HCT116 (cell line): ENCODE results near the gene COQ8B. TPM values are rescaled to one million over a fixed set of nuclear protein-coding genes. Genes with fewer than 3 reads are reported as not detected.

Experiments used
- ATAC-seq: fragments of 200-7000 bp; cut with Tn5 transposase; 2 replicates; pipeline ENCODE4 v1.9.1; 2020; ENCODE audit warnings: mild to moderate bottlenecking, moderate library complexity
- BruUV-seq: library from RNA; stranded (reverse); fragments of 400-500 nt; replicated peaks from 2 replicates; lab custom pipeline; 2021; lab: Mats Ljungman, UMichigan
- CTCF ChIA-PET: fragments of 300-600 bp; sonication (Branson Sonifier 250); formaldehyde crosslinking; loops from one replicate; lab custom pipeline; 2021; ENCODE audit warnings: antibody characterized with exemption; lab: Charles Lee
- POLR2A ChIA-PET: fragments of 300-600, 350-600 bp; sonication (Branson Sonifier 250); formaldehyde crosslinking; loops from one replicate; lab custom pipeline; 2021; ENCODE audit warnings: antibody characterized with exemption; lab: Charles Lee
- RAD21 ChIA-PET, 2 experiments: fragments of 300-600 bp; sonication (Branson Sonifier 250); formaldehyde crosslinking; loops; one replicate each; lab custom pipeline; 2023; ENCODE audit warnings: low total read pairs in 2 of 2; ENCODE audit not compliant: uncharacterized antibody in 2 of 2, unreplicated experiment in 2 of 2, low non-redundant PET in 1 of 2; lab: Charles Lee
- DNase-seq: peaks from one replicate; pipeline ENCODE4 v3.0.0-alpha.2; 2010; ENCODE audit warnings: low read depth, low spot score
- H2AFZ ChIP-seq: fragments of 200-600 bp; shearing (Covaris generic), sonication (generic); 2 replicates; pipeline ENCODE4 v1.6.1; 2017; ENCODE audit warnings: low read depth, mixed run types, mixed read lengths, antibody characterized with exemption, low read length; ENCODE audit not compliant: poor library complexity, severe bottlenecking
- H3K27ac ChIP-seq: 2 replicates; pipeline ENCODE4 v1.5.1; 2012; ENCODE audit warnings: low read depth, low read length
- H3K27me3 ChIP-seq: fragments of 200-600 bp; sonication (generic); 2 replicates; pipeline ENCODE4 v1.6.1; 2016; ENCODE audit warnings: mixed run types, low read length, mixed read lengths; ENCODE audit not compliant: insufficient read depth
- H3K36me3 ChIP-seq, 2 experiments: fragments of 200-500 bp in 1 of 2; fragments of 200-600 bp in 1 of 2; sonication (Bioruptor generic) in 1 of 2; sonication (generic) in 1 of 2; 2 replicates each; pipeline versions ENCODE4 v1.5.1 to v1.6.1; 2014 to 2016; ENCODE audit warnings: low read length in 2 of 2, inconsistent platforms in 1 of 2, mixed read lengths in 1 of 2, mixed run types in 1 of 2; ENCODE audit not compliant: insufficient read depth in 2 of 2, control insufficient read depth in 1 of 2
- H3K4me1 ChIP-seq, 2 experiments: fragments of 200-600 bp in 1 of 2; sonication (generic) in 1 of 2; 2 replicates each; pipeline versions ENCODE4 v1.5.1 to v1.6.1; 2012 to 2017; ENCODE audit warnings: low read length in 2 of 2, inconsistent platforms in 1 of 2, mild to moderate bottlenecking in 1 of 2, mixed read lengths in 1 of 2, mixed run types in 1 of 2, moderate library complexity in 1 of 2; ENCODE audit not compliant: insufficient read depth in 2 of 2, control insufficient read depth in 1 of 2
- H3K4me2 ChIP-seq: fragments of 200-600 bp; sonication (generic); 2 replicates; pipeline ENCODE4 v1.6.1; 2017; ENCODE audit warnings: mixed run types, low read length, mixed read lengths
- H3K4me3 ChIP-seq, 2 experiments: fragments of 200-600 bp in 1 of 2; sonication (generic) in 1 of 2; replicated peaks in 1 of 2; 2 replicates each; pipeline ENCODE4 v1.5.1; 2011 to 2016; ENCODE audit warnings: low read length in 2 of 2, control low read depth in 1 of 2, low read depth in 1 of 2, mild to moderate bottlenecking in 1 of 2, mixed read lengths in 1 of 2, mixed run types in 1 of 2
- H3K79me2 ChIP-seq: fragments of 200-600 bp; sonication (generic); 2 replicates; pipeline ENCODE4 v1.6.1; 2017; ENCODE audit warnings: mild to moderate bottlenecking, mixed run types, low read length, moderate library complexity, mixed read lengths; ENCODE audit not compliant: insufficient read depth
- H3K9ac ChIP-seq: fragments of 200-600 bp; sonication (generic); 2 replicates; pipeline ENCODE4 v1.6.1; 2016; ENCODE audit warnings: low read length, mixed read lengths
- H3K9me2 ChIP-seq: fragments of 200-600 bp; sonication (generic), shearing (Covaris generic); 2 replicates; pipeline ENCODE4 v1.6.1; 2017; ENCODE audit warnings: mixed run types, mild to moderate bottlenecking, moderate library complexity; ENCODE audit not compliant: insufficient read depth
- H3K9me3 ChIP-seq, 2 experiments: fragments of 200-500 bp in 1 of 2; fragments of 200-600 bp in 1 of 2; sonication (Bioruptor generic) in 1 of 2; sonication (generic) in 1 of 2; 2 replicates each; pipeline ENCODE4 v1.6.1; 2014 to 2017; ENCODE audit warnings: low read length in 2 of 2, mixed read lengths in 2 of 2, inconsistent platforms in 1 of 2, low read depth in 1 of 2, mild to moderate bottlenecking in 1 of 2, mixed run types in 1 of 2, moderate library complexity in 1 of 2; ENCODE audit not compliant: control insufficient read depth in 1 of 2, insufficient read depth in 1 of 2
- H4K20me1 ChIP-seq: fragments of 200-600 bp; sonication (generic), shearing (Covaris generic); 2 replicates; pipeline ENCODE4 v1.6.1; 2017; ENCODE audit warnings: mixed run types, mild to moderate bottlenecking, moderate library complexity; ENCODE audit not compliant: insufficient read depth
- EGR1 ChIP-seq: IDR thresholded peaks from 2 replicates; pipeline ENCODE4 v1.6.1; 2012; ENCODE audit warnings: low read depth
- ELF1 ChIP-seq: IDR thresholded peaks from 2 replicates; pipeline ENCODE4 v1.6.1; 2012; ENCODE audit warnings: low read depth, borderline replicate concordance
- EZH2 ChIP-seq: fragments of 200-600 bp; sonication (generic); IDR thresholded peaks from 2 replicates; pipeline ENCODE4 v1.6.1; 2017; ENCODE audit warnings: antibody characterized with exemption, mixed run types
- MAX ChIP-seq: IDR thresholded peaks from 2 replicates; pipeline ENCODE4 v1.6.1; 2012
- POLR2AphosphoS5 ChIP-seq: IDR thresholded peaks from 2 replicates; pipeline ENCODE4 v1.6.1; 2011; ENCODE audit warnings: mild to moderate bottlenecking, low read depth, low read length, moderate library complexity
- RAD21 ChIP-seq: IDR thresholded peaks from 2 replicates; pipeline ENCODE4 v1.6.1; 2012; ENCODE audit warnings: low read depth, mild to moderate bottlenecking
- YY1 ChIP-seq: IDR thresholded peaks from 2 replicates; pipeline ENCODE4 v1.6.1; 2011; ENCODE audit warnings: low read length, low read depth, moderate library complexity, mild to moderate bottlenecking; ENCODE audit not compliant: insufficient replicate concordance; ENCODE audit errors: extremely low read depth
- ZFX ChIP-seq: fragments of 450-650 bp; IDR thresholded peaks from 2 replicates; pipeline ENCODE4 v1.6.1; 2017
- intact Hi-C: fragments of 100-400 bp; cut with micrococcal nuclease; formaldehyde crosslinking; loops from 2 replicates; pipeline ENCODE4 v1.10.0; 2022
- total RNA-seq: library from RNA; stranded (reverse); gene quantifications from one replicate; pipeline ENCODE4 v1.2.1, GENCODE V29; 2021; ENCODE audit not compliant: unreplicated experiment
- TF ChIP-seq, protein P1 (sequence below): IDR thresholded peaks from 2 replicates; pipeline ENCODE4 v1.6.1; 2012

The COQ8B gene
- total RNA-seq, 1 experiment from 2014 or later, result 47.1 TPM

DNA sequence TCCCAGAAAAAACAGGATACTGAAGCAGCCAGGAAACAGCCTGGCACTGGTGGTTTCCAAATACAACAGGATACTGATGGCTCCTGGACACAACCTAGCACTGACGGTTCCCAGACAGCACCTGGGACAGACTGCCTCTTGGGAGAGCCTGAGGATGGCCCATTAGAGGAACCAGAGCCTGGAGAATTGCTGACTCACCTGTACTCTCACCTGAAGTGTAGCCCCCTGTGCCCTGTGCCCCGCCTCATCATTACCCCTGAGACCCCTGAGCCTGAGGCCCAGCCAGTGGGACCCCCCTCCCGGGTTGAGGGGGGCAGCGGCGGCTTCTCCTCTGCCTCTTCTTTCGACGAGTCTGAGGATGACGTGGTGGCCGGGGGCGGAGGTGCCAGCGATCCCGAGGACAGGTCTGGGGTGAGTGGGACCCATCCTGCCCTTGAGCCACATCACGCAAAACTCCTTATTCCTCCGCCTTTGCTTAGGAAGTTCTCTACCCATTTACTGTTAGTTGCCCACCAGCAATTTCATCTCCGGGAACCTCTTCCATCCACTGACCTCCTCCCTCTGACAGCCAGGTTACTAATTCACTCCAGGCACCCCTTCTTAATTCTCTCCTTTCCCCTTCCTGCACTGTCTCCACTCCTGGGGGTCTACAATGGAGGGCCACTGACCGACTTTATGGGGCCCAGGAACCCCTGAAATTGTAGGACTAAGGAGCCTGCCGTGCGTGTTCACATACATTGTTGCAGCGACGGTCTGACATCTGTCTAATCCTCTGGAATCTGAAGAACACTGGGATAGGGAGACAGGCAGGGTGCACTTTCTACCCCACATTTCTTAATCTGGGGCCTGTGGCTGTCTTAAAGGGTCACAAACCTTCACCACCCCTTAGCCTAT lies 1.4 kb upstream of the COQ8B start:
- peaks cover 0 to 5% of the 10 kb centered on the region in 2 experiments; a peak in 2 of 4 replicates for H3K36me3 ChIP-seq
- BruUV-seq, result TSS peak; percentile 47
- peak overlapping the region; percentile 92 for H3K27ac ChIP-seq
- no peaks in the 10 kb centered on the region for H3K9me3 ChIP-seq
- H3K9me2 ChIP-seq, result no peaks in the 10 kb centered on the region
- peaks cover 59% of the 10 kb centered on the region for H3K79me2 ChIP-seq
- no peak overlapping the region for H2AFZ ChIP-seq
- peaks cover 13 to 68% of the 10 kb centered on the region in 2 experiments for H3K4me1 ChIP-seq
- peak overlapping the region; percentile 97 for H3K4me2 ChIP-seq
- H4K20me1 ChIP-seq, result no peaks in the 10 kb centered on the region
- peak overlapping the region; percentile 95 for H3K9ac ChIP-seq
- H3K27me3 ChIP-seq, result no peaks in the 10 kb centered on the region
- no peak for DNase-seq
- ATAC-seq, result no peak
- ChIA-PET POLR2A (interaction anchor here (0.7 to 1.9 kb wide), 2 partner anchors 32 kb away, joined by 3 to 11 read pairs; partner anchors contain the start of genes ACTMAP and SNRPA), CTCF (no interaction called here)
- intact Hi-C loops, result loop anchor here (2.0 to 5.0 kb wide), 3 partner anchors 33 to 79 kb away; partner anchors contain the start of genes ACTMAP, EGLN2 and SNRPA
- TF ChIP-seq ELF1 (no peak), EGR1 (peak; percentile 65)
- TF ChIP-seq, all 23 proteins: peak for 1
- RAD21 ChIA-PET, result no interaction called here
- peak overlapping the region; percentile 63 to 84 for H3K4me3 ChIP-seq

DNA sequence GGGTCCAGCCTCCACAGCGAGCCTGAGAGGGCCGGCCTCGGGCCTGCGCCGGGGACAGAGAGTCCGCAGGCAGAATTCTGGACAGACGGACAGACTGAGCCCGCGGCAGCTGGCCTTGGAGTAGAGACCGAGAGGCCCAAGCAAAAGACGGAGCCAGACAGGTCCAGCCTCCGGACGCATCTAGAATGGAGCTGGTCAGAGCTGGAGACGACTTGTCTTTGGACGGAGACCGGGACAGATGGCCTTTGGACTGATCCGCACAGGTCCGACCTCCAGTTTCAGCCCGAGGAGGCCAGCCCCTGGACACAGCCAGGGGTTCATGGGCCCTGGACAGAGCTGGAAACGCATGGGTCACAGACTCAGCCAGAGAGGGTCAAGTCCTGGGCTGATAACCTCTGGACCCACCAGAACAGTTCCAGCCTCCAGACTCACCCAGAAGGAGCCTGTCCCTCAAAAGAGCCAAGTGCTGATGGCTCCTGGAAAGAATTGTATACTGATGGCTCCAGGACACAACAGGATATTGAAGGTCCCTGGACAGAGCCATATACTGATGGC lies 716 bp upstream of the COQ8B start:
- ATAC-seq, result no peak
- no peaks in the 10 kb centered on the region for H3K27me3 ChIP-seq
- H3K4me3 ChIP-seq, result peak overlapping the region; percentile 63 to 84
- no TSS peak for BruUV-seq
- H3K9me2 ChIP-seq, result no peaks in the 10 kb centered on the region
- no peak for DNase-seq
- no peaks in the 10 kb centered on the region for H3K9me3 ChIP-seq
- ChIA-PET POLR2A (interaction anchor here (1.0 to 1.9 kb wide), 5 partner anchors 8 to 60 kb away, joined by 4 to 11 read pairs (median 4); partner anchors contain the start of genes ACTMAP, RAB4B and SNRPA), CTCF (no interaction called here), RAD21 (no interaction called here)
- TF ChIP-seq, protein P1, sequence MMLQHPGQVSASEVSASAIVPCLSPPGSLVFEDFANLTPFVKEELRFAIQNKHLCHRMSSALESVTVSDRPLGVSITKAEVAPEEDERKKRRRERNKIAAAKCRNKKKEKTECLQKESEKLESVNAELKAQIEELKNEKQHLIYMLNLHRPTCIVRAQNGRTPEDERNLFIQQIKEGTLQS, result no peak
- TF ChIP-seq POLR2AphosphoS5, result no peak
- no peak for TF ChIP-seq YY1
- peak; percentile 69 for TF ChIP-seq ZFX
- TF ChIP-seq MAX, result no peak
- no peak for TF ChIP-seq EZH2
- TF ChIP-seq RAD21, result no peak
- intact Hi-C loops, result loop anchor here (2.0 to 5.0 kb wide), 3 partner anchors 33 to 80 kb away; partner anchors contain the start of genes ACTMAP, EGLN2 and SNRPA
- H3K4me1 ChIP-seq, result peaks cover 13 to 67% of the 10 kb centered on the region in 2 experiments
- H3K4me2 ChIP-seq, result peak overlapping the region; percentile 97
- H4K20me1 ChIP-seq, result no peaks in the 10 kb centered on the region
- peaks cover 56% of the 10 kb centered on the region for H3K79me2 ChIP-seq
- H3K27ac ChIP-seq, result peak overlapping the region; percentile 92
- peaks cover 0 to 3% of the 10 kb centered on the region in 2 experiments; a peak in 2 of 4 replicates for H3K36me3 ChIP-seq
- H3K9ac ChIP-seq, result peak overlapping the region; percentile 95
- H2AFZ ChIP-seq, result no peak overlapping the region
